SK-N-MC (cell line): ENCODE measurements around the gene MTA1.

Experiments
- DNase-seq: peaks from one replicate; pipeline ENCODE4 v3.0.0-alpha.2; 2011; ENCODE audit warnings: low read depth, low spot score
- H3K27ac ChIP-seq: fragments of 200-600 bp; sonication (generic); 2 replicates; pipeline ENCODE4 v1.5.1; 2016; ENCODE audit warnings: mixed run types
- H3K36me3 ChIP-seq: fragments of 200-600 bp; sonication (generic); 2 replicates; pipeline ENCODE4 v1.6.1; 2017; ENCODE audit warnings: antibody characterized with exemption, low read length, mixed read lengths; ENCODE audit not compliant: insufficient read depth
- H3K4me3 ChIP-seq: fragments of 200-600 bp; sonication (generic); 2 replicates; pipeline ENCODE4 v1.5.1; 2016
- H3K9ac ChIP-seq: fragments of 200-600 bp; sonication (generic); 2 replicates; pipeline ENCODE4 v1.8.0; 2017; ENCODE audit warnings: mixed run types, mixed read lengths; ENCODE audit not compliant: insufficient read length
- H3K9me3 ChIP-seq: fragments of 200-600 bp; sonication (generic); 2 replicates; pipeline ENCODE4 v1.6.1; 2017; ENCODE audit warnings: low read depth, mild to moderate bottlenecking, antibody characterized with exemption, low read length, moderate library complexity, mixed read lengths
- EZH2 ChIP-seq: fragments of 200-600 bp; sonication (generic); IDR thresholded peaks from one replicate; pipeline ENCODE4 v1.6.1; 2017; ENCODE audit warnings: antibody characterized with exemption
- FOXP2 ChIP-seq: optimal IDR thresholded peaks from 2 replicates; pipeline ENCODE3; 2011; ENCODE audit warnings: mild to moderate bottlenecking, moderate library complexity; ENCODE audit not compliant: insufficient read depth; ENCODE audit errors: extremely low read length, control extremely low read depth
- POLR2AphosphoS5 ChIP-seq: IDR thresholded peaks from 2 replicates; pipeline ENCODE4 v1.6.1; 2012; ENCODE audit warnings: mild to moderate bottlenecking, low read depth, low read length, borderline replicate concordance

The MTA1 gene

DNA sequence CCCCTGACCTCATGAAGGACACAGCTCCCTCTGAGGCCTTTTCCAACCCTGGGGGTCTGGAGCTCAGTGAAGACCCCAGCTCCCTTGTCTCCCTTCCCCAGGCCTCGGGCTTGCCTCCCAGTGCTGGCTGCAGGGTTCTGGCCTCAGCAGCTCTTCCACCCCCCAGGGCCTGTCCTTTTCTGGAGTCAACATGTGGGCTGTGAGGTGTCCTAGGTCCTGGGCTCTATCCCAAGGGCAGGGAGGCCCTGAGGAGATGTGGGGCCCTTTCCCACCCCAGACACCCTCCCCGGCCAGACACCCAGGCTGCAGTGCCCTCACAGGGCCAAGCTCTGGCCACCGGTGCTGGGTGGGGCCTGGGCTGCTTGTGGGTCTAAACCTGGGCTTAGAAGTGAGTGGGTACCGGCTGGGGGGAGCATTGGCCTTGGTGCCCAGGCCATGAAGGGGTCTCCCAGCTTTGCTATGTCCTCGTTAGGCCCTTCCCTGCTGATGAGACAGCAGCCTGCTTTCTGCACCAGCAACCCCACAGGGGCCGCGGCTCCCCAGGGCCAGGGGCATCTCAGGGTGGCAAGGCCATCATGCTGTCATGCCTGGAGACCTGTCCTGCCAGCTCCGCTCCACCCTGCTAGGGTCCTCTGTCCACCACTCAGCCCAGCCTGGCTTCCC is 52.3 kb downstream of the MTA1 start:
- no peak overlapping the region for H3K4me3 ChIP-seq
- DNase-seq = no peak
- no peak overlapping the region for H3K9ac ChIP-seq
- peaks cover 22% of the 10 kb centered on the region for H3K36me3 ChIP-seq
- no peaks in the 10 kb centered on the region for H3K9me3 ChIP-seq
- no peak for TF ChIP-seq FOXP2
- no peak for TF ChIP-seq EZH2
- TF ChIP-seq POLR2AphosphoS5 = no peak
- H3K27ac ChIP-seq = peak overlapping the region; percentile 79

DNA sequence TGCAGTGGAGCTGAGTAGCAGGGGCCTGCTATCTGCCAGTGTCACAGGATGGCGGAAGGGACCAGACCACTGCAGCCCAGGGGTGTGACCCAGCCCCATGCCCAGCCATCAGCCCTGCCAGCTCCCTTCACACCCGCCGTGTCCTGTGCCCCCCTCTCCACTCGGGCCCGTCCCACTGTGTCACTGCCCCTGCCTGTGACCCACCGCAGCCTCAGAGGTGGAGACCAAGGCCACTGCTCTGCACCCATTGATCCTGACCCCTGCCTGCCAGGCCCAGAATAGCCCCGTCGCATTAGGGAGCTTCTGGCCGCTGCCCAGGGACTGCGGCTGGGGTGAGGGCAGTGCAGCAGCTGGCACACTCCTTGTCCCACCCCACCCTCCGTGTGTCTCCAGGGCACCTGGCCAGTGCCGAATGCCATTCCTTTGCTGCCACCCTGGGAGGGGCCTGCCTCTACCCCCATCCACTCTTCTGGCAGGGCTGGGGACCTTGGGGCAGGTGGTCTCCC is 52.9 kb downstream of the MTA1 start:
- Histone ChIP-seq H3K27ac (peak overlapping the region; percentile 79), H3K36me3 (peaks cover 22% of the 10 kb centered on the region), H3K9me3 (no peaks in the 10 kb centered on the region), H3K4me3 (no peak overlapping the region), H3K9ac (no peak overlapping the region)
- TF ChIP-seq POLR2AphosphoS5 (no peak), FOXP2 (no peak), EZH2 (no peak)
- no peak for DNase-seq

DNA sequence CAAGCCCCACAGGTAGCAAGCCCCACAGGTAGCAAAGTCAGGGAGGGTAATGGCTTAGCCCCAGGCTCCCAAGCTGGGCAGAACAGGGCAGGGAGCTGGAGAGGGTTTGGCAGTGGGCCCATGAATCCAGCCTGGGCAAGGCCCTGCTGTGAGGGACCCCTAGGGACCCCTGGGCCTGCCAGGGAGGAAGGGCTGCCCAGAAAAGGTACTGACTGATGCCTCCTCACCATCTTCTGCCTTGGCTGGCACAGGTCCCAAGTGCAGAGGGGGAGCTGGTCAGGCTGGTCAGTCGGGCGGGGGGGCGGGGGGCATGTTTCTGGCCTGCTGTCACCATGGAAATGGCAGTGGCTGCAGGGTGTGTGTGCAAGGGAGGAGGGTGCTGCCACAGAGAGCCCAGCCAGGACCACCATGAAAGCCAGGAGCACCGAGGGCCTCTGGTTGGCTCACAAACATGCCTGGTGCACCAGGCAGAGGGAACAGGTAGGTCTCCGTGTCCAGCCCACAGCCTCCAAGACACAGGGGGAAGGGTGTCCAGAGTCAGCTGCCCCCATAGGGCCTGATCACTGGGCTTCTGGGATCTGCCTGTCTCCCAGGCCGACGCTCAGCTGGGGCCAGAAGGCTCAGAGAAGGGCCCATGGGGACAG is 53.5 kb downstream of the MTA1 start:
- peaks cover 19% of the 10 kb centered on the region for H3K36me3 ChIP-seq
- H3K9ac ChIP-seq = no peak overlapping the region
- H3K9me3 ChIP-seq = no peaks in the 10 kb centered on the region
- H3K4me3 ChIP-seq = peak overlapping the region; percentile 72
- no peak for DNase-seq
- TF ChIP-seq POLR2AphosphoS5 (no peak), EZH2 (no peak), FOXP2 (no peak)
- H3K27ac ChIP-seq = peak overlapping the region; percentile 92

DNA sequence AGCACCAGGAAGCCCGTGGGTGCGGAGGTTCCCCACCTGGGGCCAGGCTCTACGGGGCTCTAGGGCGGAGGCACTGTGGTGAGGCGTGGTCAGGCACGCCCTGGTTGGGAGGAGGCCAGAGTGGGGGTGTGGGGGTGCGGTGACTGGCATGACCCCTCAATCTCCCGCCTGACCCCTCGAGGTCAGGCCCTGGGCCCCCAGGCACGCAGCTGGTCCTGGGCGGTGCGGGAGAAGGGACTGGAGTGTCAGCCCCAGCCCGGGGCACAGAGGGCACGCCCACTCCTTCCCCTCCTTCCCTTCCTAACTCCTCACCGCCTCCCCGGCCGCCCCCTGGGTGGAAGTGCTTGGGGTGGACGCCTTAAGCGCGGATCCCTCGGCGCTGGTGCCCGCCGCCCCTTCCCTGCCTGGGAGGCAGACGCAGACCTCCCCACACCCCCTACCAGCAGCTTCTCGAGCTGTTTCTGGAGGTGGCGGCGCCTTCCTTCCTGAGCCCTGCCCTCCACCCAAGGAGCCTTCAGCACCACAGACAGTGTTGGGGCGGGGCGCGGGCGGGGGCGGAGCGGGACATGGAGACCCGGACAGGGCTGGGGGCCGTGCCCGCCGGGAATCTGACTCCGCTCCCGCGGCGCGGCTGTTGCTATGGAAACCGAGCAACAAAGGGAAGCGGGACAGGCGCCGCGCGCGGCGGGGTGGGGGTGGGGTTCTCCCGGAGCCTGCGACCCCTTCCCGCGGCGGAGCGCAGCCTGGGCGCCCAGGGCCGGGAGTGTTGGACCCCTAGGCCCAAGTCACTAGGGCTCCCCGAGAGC is 54.3 kb downstream of the MTA1 start:
- H3K4me3 ChIP-seq = peak overlapping the region; percentile 72
- no peak overlapping the region for H3K9ac ChIP-seq
- H3K36me3 ChIP-seq = peaks cover 13% of the 10 kb centered on the region
- H3K9me3 ChIP-seq = no peaks in the 10 kb centered on the region
- no peak for TF ChIP-seq EZH2
- TF ChIP-seq POLR2AphosphoS5 = peak; percentile 53; the same call in 1 of the 2 replicates
- peak; percentile 78 for DNase-seq
- peak overlapping the region; percentile 92 for H3K27ac ChIP-seq

DNA sequence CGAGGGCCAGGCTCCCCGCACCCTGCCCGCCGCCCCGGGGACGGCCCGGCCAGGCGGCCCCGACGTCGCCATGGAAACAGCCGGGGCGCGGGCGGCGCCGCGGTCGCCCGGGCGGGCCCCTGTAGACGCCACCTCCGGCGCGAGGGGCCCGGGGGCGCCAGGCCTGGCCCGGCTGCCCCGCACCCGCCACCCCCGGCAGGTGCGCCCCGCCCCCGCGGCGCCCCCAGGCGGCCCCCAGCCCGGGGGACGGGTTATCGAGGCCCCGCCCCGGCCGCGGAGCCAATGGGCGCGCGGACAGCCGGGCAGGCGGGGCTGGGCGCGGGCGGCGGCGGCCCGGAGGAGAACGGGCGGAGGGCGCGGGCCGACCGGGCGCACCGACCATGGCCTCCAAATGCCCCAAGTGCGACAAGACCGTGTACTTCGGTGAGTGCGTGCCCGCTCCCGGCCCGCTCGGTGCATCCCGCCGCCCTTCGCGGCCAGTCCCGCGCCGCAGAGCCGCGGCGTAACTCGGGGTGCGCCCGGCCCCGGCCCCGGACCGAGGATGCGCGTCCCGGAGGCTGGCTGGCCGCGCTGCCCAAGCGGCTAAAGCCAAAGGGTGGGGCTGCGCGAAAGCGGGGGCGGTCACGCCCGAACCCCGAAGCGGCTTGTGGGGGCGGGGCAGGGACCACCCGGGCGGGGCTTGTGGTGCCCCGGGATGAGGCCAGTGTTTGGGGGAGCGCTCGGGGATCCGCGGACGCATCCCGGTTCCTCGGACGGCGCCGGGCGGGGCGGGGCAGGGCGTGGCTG is 55.0 kb downstream of the MTA1 start, which contains the start of gene CRIP2:
Gene CRIP2 (plus strand): TSS at position 339 of the 786 bp plus-strand sequence. CDS start 42 bp downstream, at position 381.
- TF ChIP-seq FOXP2 (no peak), POLR2AphosphoS5 (0 out of 2 replicates have a peak, but pooled peaks have one; percentile 37), EZH2 (no peak)
- peak within 1 kb of the TSS; percentile 91 for H3K9ac ChIP-seq
- DNase-seq = no peak
- H3K36me3 ChIP-seq = peaks cover 11% of the 10 kb centered on the region
- H3K9me3 ChIP-seq = no peaks in the 10 kb centered on the region
- peak within 1 kb of the TSS; percentile 92 for H3K27ac ChIP-seq
- peak within 1 kb of the TSS; percentile 96 for H3K4me3 ChIP-seq

DNA sequence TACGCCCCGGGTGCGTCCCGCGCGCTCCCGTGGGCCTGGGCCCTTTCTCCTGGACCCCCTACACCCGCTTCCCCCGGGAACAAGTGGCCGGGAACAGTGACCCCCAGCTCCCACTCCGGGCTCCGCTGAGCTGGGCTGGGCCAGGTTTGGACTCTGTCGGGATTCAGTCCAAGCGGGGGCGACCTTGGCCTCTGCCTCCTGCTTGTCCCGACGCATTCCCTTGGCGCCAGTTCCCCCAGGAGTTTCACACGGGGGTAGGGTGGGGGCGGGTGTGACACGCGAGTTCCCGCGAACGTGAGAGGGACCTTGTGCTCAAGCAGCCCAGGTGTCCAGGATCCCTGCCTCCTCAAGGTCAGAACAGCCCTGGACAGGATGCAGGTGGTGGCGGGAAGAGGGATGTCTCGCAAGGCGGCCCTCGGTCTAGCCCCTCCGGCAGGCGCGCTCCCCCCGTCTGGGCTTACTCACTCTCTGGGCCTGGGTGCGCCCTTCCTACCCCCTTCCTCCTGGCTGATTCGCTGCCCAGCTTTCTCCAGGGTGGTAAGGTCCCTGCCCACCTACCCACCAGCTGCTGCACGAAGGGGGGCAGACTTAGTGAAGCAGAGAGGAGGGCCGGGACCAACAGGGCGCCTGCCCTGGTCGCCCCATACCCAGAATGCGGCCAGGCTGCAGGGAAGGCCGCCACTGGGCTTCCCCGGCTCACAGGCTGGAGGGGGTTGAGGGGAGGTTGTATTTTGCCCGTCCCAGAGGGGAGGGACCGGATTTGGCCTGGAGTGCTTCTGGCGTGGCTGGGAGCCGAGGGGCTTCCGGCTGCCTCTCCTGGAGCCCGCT is 55.9 kb downstream of the MTA1 start:
- TF ChIP-seq EZH2 = no peak
- no peak for TF ChIP-seq FOXP2
- TF ChIP-seq POLR2AphosphoS5 = no peak; the same call in none of the 2 replicates
- Histone ChIP-seq H3K9ac (peak overlapping the region; percentile 91), H3K36me3 (peaks cover 8% of the 10 kb centered on the region), H3K4me3 (peak overlapping the region; percentile 96), H3K27ac (peak overlapping the region; percentile 85), H3K9me3 (no peaks in the 10 kb centered on the region)
- no peak for DNase-seq
